GM20000 (cell line): ENCODE measurements around the gene DSCAM.

Source experiments
- DNase-seq: peaks from one replicate; pipeline ENCODE4 v3.0.0; 2012; ENCODE audit warnings: low spot score
- CTCF ChIP-seq: IDR thresholded peaks from 2 replicates; pipeline ENCODE4 v1.5.1; 2012; ENCODE audit warnings: mild to moderate bottlenecking, control low read depth; ENCODE audit errors: extremely low read depth, missing control alignments

Gene DSCAM

GRCh38 chr21:40208948-40209345 is 638.0 kb downstream of the DSCAM start:
- no peak for DNase-seq
- no peak for TF ChIP-seq CTCF

DNA sequence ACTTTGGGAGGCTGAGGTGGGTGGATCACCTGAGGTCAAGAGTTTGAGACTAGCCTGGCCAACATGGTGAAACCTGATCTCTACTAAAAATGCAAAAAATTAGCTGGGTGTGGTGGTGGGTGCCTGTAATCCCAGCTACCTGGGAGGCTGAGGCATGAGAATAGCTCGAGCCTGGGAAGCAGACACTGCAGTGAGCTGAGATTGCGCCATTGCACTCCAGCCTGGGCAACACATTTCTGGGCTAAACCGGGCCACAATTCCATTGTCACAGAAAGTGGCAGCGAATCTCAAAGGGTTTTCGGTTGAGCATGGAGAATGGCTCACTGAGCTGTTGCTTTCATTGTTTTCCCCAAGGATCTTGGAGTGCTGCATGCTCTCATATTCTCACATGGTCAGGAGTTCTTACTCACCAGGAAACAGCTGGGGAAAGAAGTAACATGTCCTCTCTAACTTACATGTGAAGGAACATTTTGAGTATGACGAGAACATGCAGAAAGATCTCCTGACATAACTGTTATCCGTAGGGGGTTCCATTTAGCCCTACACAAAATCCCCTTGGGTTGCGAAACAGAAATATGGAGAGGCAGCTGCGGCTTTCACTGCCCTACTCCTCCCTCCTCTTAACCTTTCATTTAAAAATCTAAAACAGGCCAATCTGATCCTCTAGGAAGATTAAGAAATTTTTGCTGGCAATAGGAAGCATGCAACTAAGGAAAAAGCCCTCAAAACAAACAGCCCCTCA is 638.6 kb downstream of the DSCAM start:
- DNase-seq, result no peak

DNA sequence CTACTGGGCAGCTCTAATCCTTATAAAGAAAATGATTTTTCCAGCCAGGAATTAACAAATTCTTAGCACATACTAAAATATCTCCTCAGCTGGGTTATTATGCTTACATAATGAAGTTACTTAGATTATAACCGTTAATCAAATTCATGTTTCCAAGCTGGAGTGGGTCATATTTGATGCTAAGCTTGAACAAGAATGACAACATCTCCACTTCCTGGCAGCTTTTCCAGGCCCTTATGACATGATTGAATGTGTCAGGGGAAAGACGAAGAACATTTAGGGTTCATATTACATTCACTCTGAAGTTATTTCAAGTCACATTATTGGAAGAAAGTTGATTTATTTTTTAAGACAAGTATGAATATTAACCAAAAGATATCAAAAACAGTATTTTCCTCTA is 646.0 kb downstream of the DSCAM start:
- DNase-seq, result no peak
- no peak for TF ChIP-seq CTCF

More for the DNA sequence above, 638.6 kb downstream of the DSCAM start:
- no peak for TF ChIP-seq CTCF

- DNase-seq, result no peak
- no peak for TF ChIP-seq CTCF
Measured at GRCh38 chr21:40200126-40200525, 646.8 kb downstream of the DSCAM start.

DNA sequence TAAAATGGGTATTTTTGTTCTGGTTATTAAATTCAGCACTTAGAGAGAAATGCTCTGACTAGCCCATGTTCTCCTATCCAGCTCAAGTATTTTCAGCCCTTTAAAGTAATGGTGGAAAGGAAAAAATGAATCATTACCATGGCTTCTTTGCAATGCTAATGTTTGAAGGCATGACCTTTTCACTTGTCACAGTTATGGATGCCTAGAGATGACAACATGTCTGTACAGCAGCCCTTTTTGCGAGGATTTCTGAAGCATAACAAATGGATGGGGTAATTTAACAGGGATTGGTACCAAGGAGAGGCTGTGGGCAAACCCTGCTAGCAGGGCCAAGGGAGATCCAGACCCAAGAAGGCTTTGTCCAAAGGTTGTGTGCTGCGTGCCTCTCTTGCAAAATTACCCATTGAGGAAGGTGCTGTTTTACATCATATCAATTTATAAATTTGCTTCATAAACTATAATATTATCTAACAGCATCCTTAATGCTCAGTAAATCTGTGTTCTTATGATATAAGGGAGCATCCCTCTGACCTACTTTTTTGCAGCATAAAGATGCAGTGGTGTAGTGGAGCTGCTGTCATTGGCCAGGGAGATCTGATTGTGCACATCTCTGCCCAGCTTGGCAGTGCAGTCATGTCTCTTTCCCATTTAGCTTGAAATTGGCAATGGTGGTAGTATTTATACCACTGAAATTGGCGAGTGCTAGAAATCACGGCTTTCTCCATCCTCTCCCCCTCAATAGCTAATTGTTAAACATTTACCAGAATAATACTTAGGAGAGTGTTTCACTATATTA is 652.6 kb downstream of the DSCAM start:
- no peak for TF ChIP-seq CTCF
- no peak for DNase-seq

GRCh38 chr21:40191616-40192015 is 655.3 kb downstream of the DSCAM start:
- no peak for DNase-seq
- no peak for TF ChIP-seq CTCF

GRCh38 chr21:40191196-40191595 is 655.8 kb downstream of the DSCAM start:
- no peak for DNase-seq
- TF ChIP-seq CTCF, result no peak
